Mesothelial cell of epicardium (in vitro differentiated cells): ENCODE results near the gene PPP1R14C. TPM values are rescaled to one million over a fixed set of nuclear protein-coding genes. Genes with fewer than 3 reads are reported as not detected.
A peak's percentile ranks its signal among the peaks of the same experiment; 100 is the strongest.

ENCODE experiments used
- DNase-seq, 2 experiments: peaks; one replicate each; pipeline ENCODE4 v3.0.0; 2021; ENCODE audit warnings: low spot score in 2 of 2; ENCODE audit not compliant: unreplicated experiment in 2 of 2
- H3K27ac Mint-ChIP-seq: 2 replicates; pipeline ENCODE4 v1.8.0; 2021; ENCODE audit warnings: mixed read lengths
- H3K27me3 Mint-ChIP-seq: 2 replicates; pipeline ENCODE4 v1.8.0; 2021; ENCODE audit warnings: low read depth, mixed read lengths
- H3K36me3 Mint-ChIP-seq: 2 replicates; pipeline ENCODE4 v1.8.0; 2021; ENCODE audit warnings: mixed read lengths
- H3K4me1 Mint-ChIP-seq: 2 replicates; pipeline ENCODE4 v1.8.0; 2021; ENCODE audit warnings: mixed read lengths
- H3K4me3 Mint-ChIP-seq: 2 replicates; pipeline ENCODE4 v1.8.0; 2021; ENCODE audit warnings: mild to moderate bottlenecking, moderate library complexity, mixed read lengths
- H3K9me3 Mint-ChIP-seq: 2 replicates; pipeline ENCODE4 v1.8.0; 2021; ENCODE audit warnings: mixed read lengths
- total RNA-seq: library from RNA; stranded (reverse); gene quantifications from 3 replicates; pipeline ENCODE4 v1.2.1, GENCODE V29; 2021
- TF ChIP-seq, protein P1 (sequence below): fragments of 200-600 bp; sonication (generic); IDR thresholded peaks from one replicate; pipeline ENCODE4 v1.5.0; 2021; ENCODE audit warnings: antibody characterized with exemption; ENCODE audit not compliant: unreplicated experiment

The PPP1R14C gene
- total RNA-seq, 1 donor from 2014 or later, result 0.27 TPM

DNA sequence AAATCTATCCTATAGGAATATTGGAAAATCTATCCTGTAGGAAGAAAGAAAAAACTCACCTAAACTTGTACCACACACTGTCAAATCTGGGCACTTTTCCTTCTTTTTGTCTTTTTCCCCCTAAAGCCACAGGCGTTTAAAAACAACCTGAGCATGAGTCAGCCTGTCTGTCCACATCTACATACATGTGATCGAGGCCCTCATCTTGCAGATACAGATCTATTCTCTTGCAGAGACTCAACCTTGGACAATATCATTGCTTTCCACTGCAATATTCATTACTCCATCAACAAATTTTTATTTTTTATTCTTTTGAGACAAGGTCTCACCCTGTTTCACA, 130.1 kb downstream of the PPP1R14C start:
- peaks cover 9% of the 10 kb centered on the region for H3K9me3 Mint-ChIP-seq
- H3K4me3 Mint-ChIP-seq, result no peak overlapping the region
- TF ChIP-seq, protein P1, sequence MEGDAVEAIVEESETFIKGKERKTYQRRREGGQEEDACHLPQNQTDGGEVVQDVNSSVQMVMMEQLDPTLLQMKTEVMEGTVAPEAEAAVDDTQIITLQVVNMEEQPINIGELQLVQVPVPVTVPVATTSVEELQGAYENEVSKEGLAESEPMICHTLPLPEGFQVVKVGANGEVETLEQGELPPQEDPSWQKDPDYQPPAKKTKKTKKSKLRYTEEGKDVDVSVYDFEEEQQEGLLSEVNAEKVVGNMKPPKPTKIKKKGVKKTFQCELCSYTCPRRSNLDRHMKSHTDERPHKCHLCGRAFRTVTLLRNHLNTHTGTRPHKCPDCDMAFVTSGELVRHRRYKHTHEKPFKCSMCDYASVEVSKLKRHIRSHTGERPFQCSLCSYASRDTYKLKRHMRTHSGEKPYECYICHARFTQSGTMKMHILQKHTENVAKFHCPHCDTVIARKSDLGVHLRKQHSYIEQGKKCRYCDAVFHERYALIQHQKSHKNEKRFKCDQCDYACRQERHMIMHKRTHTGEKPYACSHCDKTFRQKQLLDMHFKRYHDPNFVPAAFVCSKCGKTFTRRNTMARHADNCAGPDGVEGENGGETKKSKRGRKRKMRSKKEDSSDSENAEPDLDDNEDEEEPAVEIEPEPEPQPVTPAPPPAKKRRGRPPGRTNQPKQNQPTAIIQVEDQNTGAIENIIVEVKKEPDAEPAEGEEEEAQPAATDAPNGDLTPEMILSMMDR, result no peak
- no peak for DNase-seq
- peaks cover 35% of the 10 kb centered on the region for H3K4me1 Mint-ChIP-seq
- H3K36me3 Mint-ChIP-seq, result no peaks in the 10 kb centered on the region
- H3K27ac Mint-ChIP-seq, result no peak overlapping the region
- H3K27me3 Mint-ChIP-seq, result no peaks in the 10 kb centered on the region

DNA sequence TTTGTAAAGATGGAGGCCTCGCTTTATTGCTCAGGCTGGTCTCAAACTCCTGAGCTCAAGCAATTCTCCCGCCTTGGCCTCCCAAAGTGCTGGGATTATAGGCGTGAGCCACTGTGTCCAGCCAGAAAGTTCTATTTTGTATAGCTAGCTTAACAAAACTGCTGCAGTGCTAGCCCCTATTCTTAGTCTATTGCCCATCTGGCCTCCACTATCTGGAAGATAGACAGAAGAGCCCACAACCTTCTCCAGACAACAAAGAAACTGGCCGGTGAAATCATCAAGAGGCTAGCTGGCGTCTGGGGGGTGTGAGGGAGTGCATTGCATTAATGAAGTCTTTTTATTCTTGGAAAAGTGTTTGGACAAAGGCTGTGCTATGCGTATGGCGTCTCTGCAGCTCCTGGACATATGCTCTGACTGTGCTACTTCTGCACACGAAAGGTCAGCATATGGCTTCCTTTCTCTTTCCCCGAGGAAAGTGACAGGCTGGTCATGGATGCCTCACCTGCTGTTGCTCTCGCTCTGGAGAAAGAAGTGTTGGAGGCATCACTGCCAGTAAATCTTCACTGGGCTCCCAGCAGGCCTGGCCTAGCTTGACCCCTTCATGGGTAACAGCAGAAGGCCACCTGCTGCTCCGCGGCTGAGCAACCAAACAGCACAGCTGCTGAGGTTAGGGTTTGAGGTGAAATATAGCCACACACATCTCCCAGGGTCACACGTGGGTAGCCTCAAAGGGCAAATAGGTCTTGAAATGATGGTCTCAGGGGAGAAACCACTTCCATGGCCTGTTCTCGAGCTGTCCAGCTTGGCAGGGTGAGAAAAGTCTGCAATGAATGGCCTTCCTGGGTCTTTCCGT, 130.8 kb downstream of the PPP1R14C start:
- H3K27me3 Mint-ChIP-seq, result no peaks in the 10 kb centered on the region
- H3K4me1 Mint-ChIP-seq, result peaks cover 35% of the 10 kb centered on the region
- H3K9me3 Mint-ChIP-seq, result peaks cover 8% of the 10 kb centered on the region
- no peak overlapping the region for H3K27ac Mint-ChIP-seq
- H3K36me3 Mint-ChIP-seq, result no peaks in the 10 kb centered on the region
- TF ChIP-seq, protein P1, result no peak
- no peak for DNase-seq
- no peak overlapping the region for H3K4me3 Mint-ChIP-seq

DNA sequence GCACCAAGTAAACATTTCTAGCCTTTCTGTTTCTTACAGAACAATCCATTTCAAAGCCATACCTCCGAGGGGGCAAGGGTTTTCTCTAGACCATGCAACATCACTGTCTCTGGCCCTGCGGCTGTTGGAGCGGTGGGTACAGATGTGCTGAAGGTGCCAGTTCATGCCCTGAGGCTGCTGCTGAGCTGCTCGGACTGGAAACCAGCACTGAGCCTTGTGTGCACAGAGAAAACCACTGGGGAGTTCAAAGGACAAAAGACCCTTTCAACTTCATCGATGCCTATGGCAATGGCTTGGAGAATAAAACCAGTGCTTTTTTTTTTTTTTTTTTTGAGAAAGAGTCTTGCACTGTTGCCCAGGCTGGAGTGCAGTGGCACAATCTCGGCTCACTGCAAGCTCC, 132.6 kb downstream of the PPP1R14C start:
- no peaks in the 10 kb centered on the region for H3K9me3 Mint-ChIP-seq
- H3K4me3 Mint-ChIP-seq, result no peak overlapping the region
- H3K36me3 Mint-ChIP-seq, result no peaks in the 10 kb centered on the region
- H3K27ac Mint-ChIP-seq, result no peak overlapping the region
- peaks cover 40% of the 10 kb centered on the region for H3K4me1 Mint-ChIP-seq
- TF ChIP-seq, protein P1, result no peak
- no peaks in the 10 kb centered on the region for H3K27me3 Mint-ChIP-seq
- DNase-seq, result no peak

DNA sequence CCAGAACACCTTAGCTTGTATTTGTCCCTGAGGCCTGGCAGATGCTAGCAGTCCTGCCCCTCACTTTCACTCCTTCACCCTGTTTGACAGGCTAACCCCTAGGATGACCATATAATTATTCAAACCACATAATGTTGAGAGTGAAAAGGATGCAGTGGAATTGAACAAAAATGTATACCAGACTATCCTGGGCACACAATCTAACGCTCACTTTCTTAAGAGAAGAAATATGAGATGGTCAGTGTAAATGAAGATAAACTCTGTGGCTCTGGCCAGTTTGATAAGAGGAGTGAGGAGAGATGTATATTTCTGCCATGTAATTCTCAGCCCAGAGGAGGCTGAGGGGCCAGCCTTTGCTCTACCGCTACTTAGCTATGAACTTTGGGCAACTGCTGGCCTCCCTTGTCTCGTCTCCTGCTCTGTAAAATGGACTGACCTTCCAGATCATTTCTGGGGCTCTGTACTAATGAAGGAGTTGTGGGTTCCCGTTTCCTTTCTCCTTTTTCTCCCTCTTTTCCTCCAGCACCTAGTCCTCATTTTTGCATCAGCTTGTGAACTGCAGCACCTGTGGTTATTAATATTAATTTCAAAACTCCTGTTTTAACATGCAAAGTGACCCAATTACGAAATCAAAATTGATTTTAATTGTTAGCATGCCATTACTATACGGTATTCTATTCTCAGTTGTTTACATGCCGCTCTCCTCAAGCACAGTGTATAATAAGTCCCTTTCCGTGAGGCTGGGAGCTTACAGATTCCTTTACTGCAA, 133.5 kb downstream of the PPP1R14C start:
- peaks cover 5% of the 10 kb centered on the region for H3K9me3 Mint-ChIP-seq
- H3K36me3 Mint-ChIP-seq, result no peaks in the 10 kb centered on the region
- peak overlapping the region; percentile 94 for H3K27ac Mint-ChIP-seq
- DNase-seq, result no peak
- H3K4me3 Mint-ChIP-seq, result no peak overlapping the region
- TF ChIP-seq, protein P1, result no peak
- H3K4me1 Mint-ChIP-seq, result peaks cover 40% of the 10 kb centered on the region
- no peaks in the 10 kb centered on the region for H3K27me3 Mint-ChIP-seq

DNA sequence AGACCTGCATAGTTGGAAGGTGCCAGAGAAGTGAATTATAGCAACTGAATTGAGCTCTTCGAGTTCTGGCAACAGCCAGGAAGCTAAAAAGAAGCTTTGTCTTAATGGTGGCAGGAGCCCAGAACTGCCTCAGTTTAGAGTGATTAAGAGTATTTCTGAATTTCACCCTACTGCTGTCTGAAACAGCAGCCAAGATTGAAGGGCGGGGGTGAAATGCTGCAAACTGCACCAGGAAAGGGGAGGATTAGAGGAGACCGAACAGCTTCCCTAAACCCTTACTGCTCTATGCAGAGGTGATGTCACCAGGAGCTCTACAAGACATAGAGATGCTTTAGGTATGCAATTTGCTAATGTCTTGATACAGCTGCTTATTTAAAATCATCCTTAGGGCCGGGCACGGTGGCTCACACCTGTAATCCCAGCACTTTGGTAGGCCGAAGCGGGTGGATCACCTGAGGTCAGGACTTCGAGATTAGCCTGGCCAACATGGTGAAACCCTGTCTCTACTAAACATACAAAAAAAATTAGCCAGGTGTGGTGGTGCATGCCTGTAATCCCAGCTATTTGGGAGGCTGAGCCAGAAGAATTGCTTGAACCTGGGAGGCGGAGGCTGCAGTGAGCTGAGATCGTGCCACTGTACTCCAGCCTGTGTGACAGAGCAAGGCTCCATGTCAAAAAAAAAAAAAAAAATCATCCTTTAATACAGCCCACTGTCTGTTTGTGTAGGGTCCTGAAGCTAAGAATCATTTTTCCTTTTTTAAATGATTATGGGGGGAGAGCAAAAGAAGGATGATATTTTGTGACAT, 134.3 kb downstream of the PPP1R14C start:
- Mint-ChIP-seq H3K36me3 (no peaks in the 10 kb centered on the region), H3K27ac (peak overlapping the region; percentile 94), H3K27me3 (peaks cover under 1% of the 10 kb centered on the region), H3K9me3 (peaks cover 5% of the 10 kb centered on the region), H3K4me3 (no peak overlapping the region), H3K4me1 (peaks cover 39% of the 10 kb centered on the region)
- TF ChIP-seq, protein P1, result no peak
- DNase-seq, result no peak
